Skeletal muscle tissue (tissue), 4 donors: ENCODE measurements around the gene TCF25. TPM values are rescaled to one million over a fixed set of nuclear protein-coding genes. Genes with fewer than 3 reads are reported as not detected.
A peak's percentile ranks its signal among the peaks of the same experiment; 100 is the strongest.

Source experiments
- H3K27ac ChIP-seq: one replicate; pipeline ENCODE4 v1.7.0; 2013; ENCODE audit warnings: mild to moderate bottlenecking, low read depth, low read length, inconsistent platforms
- H3K27me3 ChIP-seq, 3 donors: one replicate each; pipeline ENCODE4 v1.7.0; 2013; ENCODE audit warnings: low read length in 3 of 3; ENCODE audit not compliant: control insufficient read depth in 3 of 3, insufficient read depth in 3 of 3
- H3K36me3 ChIP-seq, 3 donors: one replicate each; pipeline ENCODE4 v1.7.0; 2013; ENCODE audit warnings: low read length in 3 of 3; ENCODE audit not compliant: control insufficient read depth in 3 of 3, insufficient read depth in 3 of 3
- H3K4me1 ChIP-seq, 3 donors: one replicate each; pipeline ENCODE4 v1.7.0; 2013; ENCODE audit warnings: low read length in 3 of 3, mild to moderate bottlenecking in 3 of 3; ENCODE audit not compliant: control insufficient read depth in 3 of 3, insufficient read depth in 3 of 3
- H3K4me3 ChIP-seq, 3 donors: one replicate each; pipeline ENCODE4 v1.7.0; 2013; ENCODE audit warnings: low read length in 3 of 3
- H3K9ac ChIP-seq, 3 donors: one replicate each; pipeline ENCODE4 v1.7.0; 2013; ENCODE audit warnings: low read length in 3 of 3, mild to moderate bottlenecking in 3 of 3, moderate library complexity in 2 of 3, low read depth in 1 of 3
- H3K9me3 ChIP-seq, 3 donors: one replicate each; pipeline ENCODE4 v1.7.0; 2013; ENCODE audit warnings: low read length in 3 of 3; ENCODE audit not compliant: control insufficient read depth in 3 of 3
- total RNA-seq: library from RNA; depleted of rRNA; stranded (reverse); fragments of >200 nt; gene quantifications from one replicate; pipeline ENCODE4 v1.2.3, GENCODE V29; 2014
- donor health status: Osteomylitis.

TCF25 gene
- total RNA-seq, 1 donor from 2014 or later = 121 TPM

GRCh38 chr16:89919535-89920406 is 46.4 kb downstream of the TCF25 start:
- Histone ChIP-seq H3K9ac (no peak overlapping the region), H3K4me3 (no peak overlapping the region), H3K36me3 (no peaks in the 10 kb centered on the region), H3K9me3 (no peaks in the 10 kb centered on the region), H3K27me3 (peaks cover 14 to 73% (median 58%) of the 10 kb centered on the region in 3 donors), H3K4me1 (peaks cover 22 to 42% (median 25%) of the 10 kb centered on the region in 3 donors), H3K27ac (no peak overlapping the region)

GRCh38 chr16:89920723-89921122 is 47.3 kb downstream of the TCF25 start:
- no peaks in the 10 kb centered on the region for H3K36me3 ChIP-seq
- no peak overlapping the region for H3K4me3 ChIP-seq
- peak overlapping the region; percentile 90 for H3K27ac ChIP-seq
- H3K9me3 ChIP-seq = no peaks in the 10 kb centered on the region
- H3K27me3 ChIP-seq = peaks cover 14 to 74% (median 63%) of the 10 kb centered on the region in 3 donors
- H3K9ac ChIP-seq = no peak overlapping the region
- H3K4me1 ChIP-seq = peaks cover 25 to 45% (median 29%) of the 10 kb centered on the region in 3 donors

GRCh38 chr16:89921131-89921701 is 47.8 kb downstream of the TCF25 start:
- H3K36me3 ChIP-seq = no peaks in the 10 kb centered on the region
- peaks cover 26 to 48% (median 29%) of the 10 kb centered on the region in 3 donors for H3K4me1 ChIP-seq

GRCh38 chr16:89921702-89922476 is 48.5 kb downstream of the TCF25 start:
- Histone ChIP-seq H3K9me3 (no peaks in the 10 kb centered on the region), H3K4me1 (peaks cover 28 to 51% (median 29%) of the 10 kb centered on the region in 3 donors), H3K36me3 (no peaks in the 10 kb centered on the region), H3K4me3 (peak overlapping the region; percentile 41 to 62 (median 58)), H3K27me3 (peaks cover 14 to 70% (median 59%) of the 10 kb centered on the region in 3 donors), H3K27ac (peak overlapping the region; percentile 90), H3K9ac (peak overlapping the region in 2 of 3 donors; percentile 33 to 53)

More at GRCh38 chr16:89921131-89921701, 47.8 kb downstream of the TCF25 start:
- H3K9ac ChIP-seq = no peak overlapping the region
- H3K9me3 ChIP-seq = no peaks in the 10 kb centered on the region
- peak overlapping the region; percentile 90 for H3K27ac ChIP-seq
- peaks cover 14 to 70% (median 59%) of the 10 kb centered on the region in 3 donors for H3K27me3 ChIP-seq
- no peak overlapping the region for H3K4me3 ChIP-seq

- Histone ChIP-seq H3K27ac (peak overlapping the region; percentile 90), H3K36me3 (no peaks in the 10 kb centered on the region), H3K27me3 (peaks cover 14 to 70% (median 59%) of the 10 kb centered on the region in 3 donors), H3K9ac (peak overlapping the region; percentile 8 to 73 (median 70)), H3K4me1 (peaks cover 28 to 51% (median 29%) of the 10 kb centered on the region in 3 donors), H3K4me3 (peak overlapping the region; percentile 58 to 71 (median 62)), H3K9me3 (no peaks in the 10 kb centered on the region)
These were observed 49.1 kb downstream of the TCF25 start for GRCh38 chr16:89922477-89922883.

- Histone ChIP-seq H3K9ac (peak within 1 kb of the TSS; percentile 8 to 73 (median 70)), H3K4me1 (peaks cover 22 to 45% (median 23%) of the 10 kb centered on the region in 3 donors), H3K4me3 (peak within 1 kb of the TSS; percentile 58 to 71 (median 62)), H3K36me3 (no peaks in the 10 kb centered on the region), H3K27ac (peak within 1 kb of the TSS; percentile 90), H3K27me3 (peaks cover 14 to 68% (median 61%) of the 10 kb centered on the region in 3 donors), H3K9me3 (no peaks in the 10 kb centered on the region)
These were observed 49.7 kb downstream of the TCF25 start, which contains the start of gene TUBB3 for GRCh38 chr16:89922884-89923639. Gene TUBB3 (plus strand): TSS chr16:89923342. CDS start chr16:89923402, 60 bp downstream.

- H3K36me3 ChIP-seq = no peaks in the 10 kb centered on the region
These were observed 50.4 kb downstream of the TCF25 start for GRCh38 chr16:89923640-89924296.

GRCh38 chr16:89924297-89924924 is 51.0 kb downstream of the TCF25 start:
- H3K36me3 ChIP-seq = no peaks in the 10 kb centered on the region
- H3K27me3 ChIP-seq = peaks cover 6 to 55% (median 48%) of the 10 kb centered on the region in 3 donors
- H3K9ac ChIP-seq = no peak overlapping the region
- H3K9me3 ChIP-seq = no peaks in the 10 kb centered on the region
- H3K4me1 ChIP-seq = peaks cover 12 to 33% (median 14%) of the 10 kb centered on the region in 3 donors
- no peak overlapping the region for H3K4me3 ChIP-seq
- H3K27ac ChIP-seq = no peak overlapping the region

More at GRCh38 chr16:89923640-89924296, 50.4 kb downstream of the TCF25 start:
- Histone ChIP-seq H3K9me3 (no peaks in the 10 kb centered on the region), H3K4me1 (peaks cover 16 to 39% (median 16%) of the 10 kb centered on the region in 3 donors), H3K9ac (no peak overlapping the region), H3K4me3 (peak overlapping the region in 1 of 3 donors; percentile 62), H3K27me3 (peaks cover 12 to 61% (median 54%) of the 10 kb centered on the region in 3 donors), H3K27ac (no peak overlapping the region)
